ENCODE measurements around the gene AGMO.

DNA sequence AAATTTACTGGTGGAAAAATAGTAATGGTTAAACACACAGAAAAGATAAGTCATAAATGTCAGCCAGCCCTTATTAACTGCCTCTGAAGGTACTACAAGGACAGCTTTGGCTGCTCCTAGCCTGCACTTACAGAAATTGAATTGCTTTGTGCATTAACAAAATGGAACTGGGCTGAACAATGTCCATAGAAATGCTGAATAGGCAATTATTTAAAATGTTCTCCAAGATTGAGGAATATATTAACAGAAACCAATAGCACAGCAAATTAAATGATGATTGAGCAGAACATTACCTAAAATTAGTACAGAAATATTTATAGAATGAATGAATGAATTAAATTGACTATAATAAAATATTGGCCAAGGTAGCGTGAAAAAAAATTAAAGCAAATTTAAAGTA lies 42.4 kb upstream of the AGMO start:
- TF ChIP-seq ZNF274 (IDR thresholded peaks at IDR 0.05; ENCODE audit: insufficient read depth, insufficient read length), result no peak
- TF ChIP-seq, protein P1, sequence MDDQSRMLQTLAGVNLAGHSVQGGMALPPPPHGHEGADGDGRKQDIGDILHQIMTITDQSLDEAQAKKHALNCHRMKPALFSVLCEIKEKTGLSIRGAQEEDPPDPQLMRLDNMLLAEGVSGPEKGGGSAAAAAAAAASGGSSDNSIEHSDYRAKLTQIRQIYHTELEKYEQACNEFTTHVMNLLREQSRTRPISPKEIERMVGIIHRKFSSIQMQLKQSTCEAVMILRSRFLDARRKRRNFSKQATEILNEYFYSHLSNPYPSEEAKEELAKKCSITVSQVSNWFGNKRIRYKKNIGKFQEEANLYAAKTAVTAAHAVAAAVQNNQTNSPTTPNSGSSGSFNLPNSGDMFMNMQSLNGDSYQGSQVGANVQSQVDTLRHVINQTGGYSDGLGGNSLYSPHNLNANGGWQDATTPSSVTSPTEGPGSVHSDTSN (IDR thresholded peaks at IDR 0.05; ENCODE audit: insufficient replicate concordance, low read depth, low read length), result no peak

All from GM12878 (cell line).